ENCODE measurements around the gene CABP2.
"Not testable (repeated sequence)": the region's sequence is repeated elsewhere in the genome, so short reads cannot be mapped to it uniquely, and the experiment has no call there.

Gene CABP2

DNA sequence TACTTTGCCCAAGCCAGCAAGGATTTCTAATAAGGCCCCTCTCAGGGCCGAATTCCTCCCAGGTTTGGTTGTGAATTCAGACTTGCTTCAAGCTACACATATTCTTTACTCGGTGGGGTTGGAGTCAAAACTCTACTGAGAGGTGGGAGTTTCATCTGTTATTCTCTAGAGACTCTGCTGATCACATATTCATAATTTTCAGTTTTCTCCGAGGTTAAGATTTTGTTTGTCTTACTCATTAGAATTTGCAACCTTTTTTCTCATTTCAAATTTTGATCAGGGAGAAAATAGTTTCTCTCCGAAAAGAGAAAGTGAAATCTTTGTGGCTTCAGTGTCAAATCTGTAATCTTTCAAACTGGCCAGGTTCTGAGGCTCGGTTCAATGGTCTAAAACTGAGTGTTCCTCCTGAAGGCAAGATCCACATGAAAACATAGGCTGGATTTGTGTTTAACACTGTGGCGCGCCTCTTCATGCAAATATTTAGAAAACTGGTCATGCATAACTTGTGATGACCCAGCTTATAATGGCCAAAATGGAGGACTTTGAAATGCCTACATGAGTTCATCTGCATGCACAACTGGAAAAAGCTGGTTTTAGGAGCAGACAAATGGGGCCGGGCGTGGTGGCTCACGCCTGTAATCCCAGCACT lies 38.8 kb upstream of the CABP2 start:
- H3K4me3 ChIP-seq (ENCODE audit: control insufficient read depth, low read depth, low read length) = no peak overlapping the region
- no peak for DNase-seq (ENCODE audit: low read depth)
- TF ChIP-seq, protein P1, sequence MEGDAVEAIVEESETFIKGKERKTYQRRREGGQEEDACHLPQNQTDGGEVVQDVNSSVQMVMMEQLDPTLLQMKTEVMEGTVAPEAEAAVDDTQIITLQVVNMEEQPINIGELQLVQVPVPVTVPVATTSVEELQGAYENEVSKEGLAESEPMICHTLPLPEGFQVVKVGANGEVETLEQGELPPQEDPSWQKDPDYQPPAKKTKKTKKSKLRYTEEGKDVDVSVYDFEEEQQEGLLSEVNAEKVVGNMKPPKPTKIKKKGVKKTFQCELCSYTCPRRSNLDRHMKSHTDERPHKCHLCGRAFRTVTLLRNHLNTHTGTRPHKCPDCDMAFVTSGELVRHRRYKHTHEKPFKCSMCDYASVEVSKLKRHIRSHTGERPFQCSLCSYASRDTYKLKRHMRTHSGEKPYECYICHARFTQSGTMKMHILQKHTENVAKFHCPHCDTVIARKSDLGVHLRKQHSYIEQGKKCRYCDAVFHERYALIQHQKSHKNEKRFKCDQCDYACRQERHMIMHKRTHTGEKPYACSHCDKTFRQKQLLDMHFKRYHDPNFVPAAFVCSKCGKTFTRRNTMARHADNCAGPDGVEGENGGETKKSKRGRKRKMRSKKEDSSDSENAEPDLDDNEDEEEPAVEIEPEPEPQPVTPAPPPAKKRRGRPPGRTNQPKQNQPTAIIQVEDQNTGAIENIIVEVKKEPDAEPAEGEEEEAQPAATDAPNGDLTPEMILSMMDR (IDR thresholded peaks at IDR 0.05; ENCODE audit: control insufficient read depth, insufficient read depth, low read depth, low read length, missing control alignments) = no peak

DNA sequence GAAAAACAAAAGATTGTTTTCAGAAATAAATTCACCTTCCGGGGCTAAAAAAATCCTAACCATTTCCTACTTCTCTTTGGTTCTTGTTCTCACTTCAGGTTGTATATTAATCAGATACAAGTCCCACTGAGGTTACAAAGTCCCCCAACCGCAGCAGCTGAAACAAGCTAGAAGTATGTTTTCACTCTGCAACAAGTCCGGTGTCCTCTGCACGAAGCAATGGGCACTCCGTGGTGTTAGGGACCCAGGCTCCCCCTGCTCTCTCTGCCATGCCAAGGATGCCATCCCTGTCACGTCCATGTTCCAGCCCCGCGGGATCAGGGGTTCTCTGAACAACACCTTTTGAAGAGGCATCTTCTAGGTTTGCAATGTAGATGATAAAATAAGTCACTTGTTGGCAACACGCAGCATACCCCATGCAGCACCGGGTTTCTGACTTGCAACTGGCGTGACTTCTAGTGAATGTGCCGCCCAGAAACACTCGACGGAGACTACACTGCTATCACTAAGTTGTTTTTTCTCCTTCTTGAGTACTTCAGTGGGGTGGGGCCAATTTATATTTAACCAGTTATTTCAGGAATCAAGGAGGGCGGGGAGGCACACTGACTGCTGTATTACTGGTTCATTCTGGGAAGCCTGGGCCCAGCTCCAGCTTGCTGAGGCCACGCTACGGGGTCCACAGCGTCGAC lies 35.0 kb upstream of the CABP2 start:
- DNase-seq (ENCODE audit: low read depth) = no peak
- no peak overlapping the region for H3K4me3 ChIP-seq (ENCODE audit: control insufficient read depth, low read depth, low read length)
- TF ChIP-seq, protein P1 (IDR thresholded peaks at IDR 0.05; ENCODE audit: control insufficient read depth, insufficient read depth, low read depth, low read length, missing control alignments) = no peak

DNA sequence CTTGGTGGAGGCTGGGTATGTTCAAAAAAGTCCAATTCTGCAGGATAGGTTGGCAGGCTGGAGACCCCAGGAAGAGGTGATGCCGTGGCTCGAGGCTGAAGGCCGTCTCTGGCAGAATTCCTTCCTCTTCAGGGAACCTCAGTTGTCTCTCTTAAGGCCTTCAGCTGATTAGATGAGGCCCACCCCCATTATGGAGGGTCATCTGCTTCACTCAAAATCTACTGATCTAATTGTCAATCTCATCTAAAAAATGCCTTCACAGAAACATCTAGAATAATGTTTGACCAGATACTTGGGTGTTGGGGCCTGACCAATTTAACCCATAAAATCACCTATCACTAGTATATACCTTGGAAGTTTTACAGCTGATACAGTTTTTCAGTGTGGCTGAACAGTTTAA lies 33.0 kb upstream of the CABP2 start:
- DNase-seq (ENCODE audit: low read depth) = no peak
- no peak overlapping the region for H3K4me3 ChIP-seq (ENCODE audit: control insufficient read depth, low read depth, low read length)
- TF ChIP-seq, protein P1 (IDR thresholded peaks at IDR 0.05; ENCODE audit: control insufficient read depth, insufficient read depth, low read depth, low read length, missing control alignments) = no peak

DNA sequence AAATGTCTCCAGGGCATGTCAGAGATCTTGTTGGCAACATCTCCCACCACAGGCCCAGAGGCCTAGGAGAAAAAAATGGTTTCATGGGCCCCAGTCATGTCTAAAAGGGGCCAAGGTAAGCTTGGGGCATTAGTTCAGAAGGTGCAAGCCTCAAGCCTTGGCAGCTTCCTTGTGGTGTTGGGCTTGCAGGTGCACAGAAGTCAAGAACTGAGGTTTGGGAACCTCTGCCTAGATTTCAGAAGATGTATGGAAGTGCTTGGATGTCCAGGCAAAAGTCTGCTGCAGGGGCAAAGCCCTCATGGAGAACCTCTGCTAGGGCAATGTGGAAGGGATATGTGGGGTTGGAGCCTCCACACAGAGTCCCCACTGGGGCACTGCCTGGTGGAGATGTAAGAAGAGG lies 28.5 kb upstream of the CABP2 start:
- not testable (repeated sequence) for DNase-seq (ENCODE audit: low read depth); H3K4me3 ChIP-seq (ENCODE audit: control insufficient read depth, low read depth, low read length)

DNA sequence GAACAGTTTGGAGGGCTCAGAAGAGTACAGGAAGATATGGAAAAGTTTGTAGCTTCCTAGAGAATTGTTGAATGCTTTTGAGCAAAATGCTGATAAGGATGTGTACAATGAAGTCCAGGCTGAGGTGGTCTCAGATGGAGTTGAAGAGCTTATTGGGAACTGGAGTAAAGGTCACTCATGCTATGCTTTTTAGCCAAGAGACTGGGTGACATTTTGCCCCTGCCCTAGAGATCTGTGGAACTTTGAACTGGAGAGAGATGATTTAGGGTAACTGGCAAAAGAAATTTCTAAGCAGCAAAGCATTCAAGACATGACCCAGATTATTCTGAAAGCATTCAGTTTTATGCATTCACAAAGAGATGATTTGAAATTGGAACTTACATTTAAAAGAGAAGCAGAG lies 27.9 kb upstream of the CABP2 start:
- no peak overlapping the region for H3K4me3 ChIP-seq (ENCODE audit: control insufficient read depth, low read depth, low read length)
- DNase-seq (ENCODE audit: low read depth) = no peak
- TF ChIP-seq, protein P1 (IDR thresholded peaks at IDR 0.05; ENCODE audit: control insufficient read depth, insufficient read depth, low read depth, low read length, missing control alignments) = no peak

DNA sequence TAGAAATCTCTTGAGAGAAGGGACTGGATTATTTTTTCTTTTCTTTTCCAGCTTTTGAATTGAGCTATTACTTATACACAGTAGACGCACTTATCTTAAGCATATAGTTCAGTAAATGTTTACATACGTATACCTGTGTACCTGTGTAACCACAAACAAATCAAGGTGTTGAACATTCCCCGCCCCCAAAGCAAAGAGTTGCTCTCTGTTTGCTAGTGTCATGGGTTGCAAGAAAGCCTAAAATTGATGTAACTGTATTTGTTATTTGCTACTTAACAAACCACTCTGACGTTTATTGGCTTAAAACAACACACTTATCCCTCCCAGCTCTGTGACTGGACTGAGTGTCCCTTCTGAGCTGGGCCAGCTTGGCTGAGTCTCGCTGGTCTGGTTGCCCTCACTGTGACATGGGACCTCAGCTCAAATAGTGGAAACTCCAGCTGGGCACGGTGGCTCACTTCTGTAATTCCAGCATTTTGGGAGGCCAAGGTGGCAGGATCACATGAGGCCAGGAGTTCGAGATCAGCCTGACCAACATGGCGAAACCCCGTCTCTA lies 25.4 kb upstream of the CABP2 start:
- no peak overlapping the region for H3K4me3 ChIP-seq (ENCODE audit: control insufficient read depth, low read depth, low read length)
- DNase-seq (ENCODE audit: low read depth) = no peak
- TF ChIP-seq, protein P1 (IDR thresholded peaks at IDR 0.05; ENCODE audit: control insufficient read depth, insufficient read depth, low read depth, low read length, missing control alignments) = no peak

DNA sequence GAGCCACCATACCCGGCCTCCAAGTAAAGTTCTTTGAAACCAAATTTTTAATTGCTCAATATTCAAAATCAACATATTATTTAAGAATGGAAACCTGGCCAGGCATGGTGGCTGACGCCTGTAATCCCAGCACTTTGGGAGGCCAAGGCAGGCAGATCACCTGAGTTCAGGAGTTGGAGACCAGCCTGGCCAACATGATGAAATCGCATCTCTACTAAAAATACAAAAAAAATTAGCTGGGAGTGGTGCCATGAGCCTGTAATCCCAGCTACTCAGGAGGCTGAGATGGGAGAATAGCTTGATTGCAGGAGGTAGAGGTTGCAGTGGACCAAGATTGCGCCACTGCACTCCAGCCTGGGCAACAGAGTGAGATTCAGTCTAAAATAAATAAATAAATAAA lies 24.9 kb upstream of the CABP2 start:
- not testable (repeated sequence) for DNase-seq (ENCODE audit: low read depth); H3K4me3 ChIP-seq (ENCODE audit: control insufficient read depth, low read depth, low read length)
